GM19099 (cell line): ENCODE data around the gene TFAP2A.

Experiments
- POLR2A ChIP-seq: IDR thresholded peaks from 3 replicates; pipeline ENCODE4 v1.6.1; 2011; ENCODE audit warnings: low read depth; ENCODE audit not compliant: insufficient read length; ENCODE audit errors: extremely low read depth

Gene TFAP2A

DNA sequence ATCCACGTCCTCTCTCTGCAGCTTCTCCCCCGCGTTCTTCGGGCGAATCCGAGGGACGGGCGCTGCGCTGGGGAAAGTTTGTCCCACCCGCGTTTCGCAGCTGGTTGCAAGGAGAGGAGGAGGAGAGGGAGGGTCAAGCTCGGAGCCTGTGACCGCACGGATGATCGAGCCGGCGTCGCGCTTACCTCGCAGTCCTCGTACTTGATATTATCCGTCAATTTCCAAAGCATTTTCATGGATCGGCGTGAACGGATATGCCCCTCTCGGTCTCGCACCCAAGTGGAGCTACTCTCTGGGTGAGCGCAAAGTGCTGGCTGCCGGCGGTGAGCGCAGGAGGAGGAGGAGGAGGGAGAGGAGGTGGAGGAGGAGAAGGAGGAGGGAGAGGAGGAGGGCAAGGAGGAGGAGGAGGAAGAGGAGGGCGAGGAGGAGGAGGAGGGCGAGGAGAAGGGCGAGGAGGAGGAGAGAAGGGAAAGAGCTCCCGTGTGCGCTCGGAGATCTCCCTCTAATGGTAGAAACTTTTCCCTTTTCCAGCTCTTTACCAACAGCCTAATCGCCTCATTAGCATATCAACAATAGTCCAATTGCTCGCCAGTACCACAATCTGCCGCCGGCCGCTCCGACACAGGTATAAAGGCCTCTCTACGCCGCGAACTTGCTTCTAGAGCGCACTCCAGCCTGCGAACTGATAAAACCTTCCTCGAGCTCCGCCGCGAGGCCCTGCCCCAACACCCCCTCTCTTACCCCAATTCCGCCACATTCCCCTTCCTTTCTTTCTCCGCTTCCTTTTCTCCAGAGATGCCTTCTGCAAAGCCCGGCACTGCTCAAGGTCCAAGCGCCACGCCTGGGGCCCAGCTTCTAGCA, at the start of gene TFAP2A:
TSS of gene TFAP2A (minus strand) at position 319 of the 861 bp plus-strand sequence. CDS start at position 236, 83 bp downstream.
- no peak for TF ChIP-seq POLR2A

DNA sequence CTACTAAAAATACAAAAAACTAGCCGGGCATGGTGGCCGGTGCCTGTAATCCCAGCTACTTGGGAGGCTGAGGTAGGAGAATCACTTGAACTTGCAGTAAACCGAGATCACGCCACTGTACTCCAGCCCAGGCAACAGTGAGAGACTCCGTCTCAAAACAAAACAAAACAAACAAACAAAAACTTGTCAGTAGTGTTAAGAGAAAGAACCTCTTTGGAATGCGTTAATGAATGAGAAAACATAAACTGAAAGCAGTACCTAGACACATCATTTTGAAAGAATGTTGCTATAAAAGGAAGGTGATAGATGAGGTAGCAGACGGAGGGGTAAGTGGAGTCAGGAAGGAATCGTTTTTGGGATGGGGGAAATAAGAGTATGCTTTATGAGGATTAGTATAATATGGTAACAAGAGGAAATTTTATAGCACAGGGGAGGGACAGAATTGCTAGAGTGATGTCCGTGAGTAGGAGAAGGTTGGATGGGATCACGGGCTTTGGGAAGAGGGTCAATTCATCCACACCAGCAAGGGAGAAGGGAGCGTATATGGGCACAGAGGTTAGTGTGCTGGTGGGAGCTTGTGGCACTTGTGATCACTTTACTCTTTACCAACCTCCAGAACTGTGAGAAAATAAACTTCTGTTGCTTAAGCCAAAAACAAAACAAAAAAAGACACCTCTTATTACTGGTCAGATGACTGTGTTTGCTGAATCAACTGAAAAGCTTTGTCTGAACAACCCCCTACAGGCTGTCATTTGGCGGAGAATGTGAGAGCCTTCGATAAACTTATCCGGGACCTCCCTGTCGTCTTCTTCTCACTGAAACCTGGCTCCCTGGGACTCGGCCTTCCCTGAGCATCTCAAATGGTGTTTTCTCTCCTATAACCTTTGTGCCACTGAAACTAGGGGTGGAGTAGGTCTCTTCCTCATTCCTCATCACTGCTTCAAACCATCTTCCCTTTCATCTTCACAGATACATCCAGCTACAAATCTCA, 48.9 kb upstream of the TFAP2A start:
- TF ChIP-seq POLR2A = no peak

DNA sequence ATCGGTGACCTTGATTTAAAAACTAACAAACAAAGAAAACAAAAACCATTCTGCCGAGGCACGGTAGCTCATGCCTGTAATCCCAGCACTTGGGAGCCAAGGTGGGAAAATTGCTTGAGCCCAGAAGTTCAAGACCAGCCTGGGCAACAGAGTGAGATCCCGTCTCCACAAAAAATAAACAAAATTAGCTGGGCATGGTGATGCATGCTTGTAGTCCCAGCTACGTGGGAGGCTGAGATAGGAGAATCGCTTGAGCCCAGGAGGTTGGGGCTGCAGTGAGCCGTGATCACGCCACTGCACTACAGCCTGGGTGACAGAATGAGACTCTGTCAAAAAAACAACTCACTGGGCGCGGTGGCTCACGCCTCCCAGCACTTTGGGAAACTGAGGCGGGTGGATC, 48.2 kb upstream of the TFAP2A start:
- TF ChIP-seq POLR2A = no peak

DNA sequence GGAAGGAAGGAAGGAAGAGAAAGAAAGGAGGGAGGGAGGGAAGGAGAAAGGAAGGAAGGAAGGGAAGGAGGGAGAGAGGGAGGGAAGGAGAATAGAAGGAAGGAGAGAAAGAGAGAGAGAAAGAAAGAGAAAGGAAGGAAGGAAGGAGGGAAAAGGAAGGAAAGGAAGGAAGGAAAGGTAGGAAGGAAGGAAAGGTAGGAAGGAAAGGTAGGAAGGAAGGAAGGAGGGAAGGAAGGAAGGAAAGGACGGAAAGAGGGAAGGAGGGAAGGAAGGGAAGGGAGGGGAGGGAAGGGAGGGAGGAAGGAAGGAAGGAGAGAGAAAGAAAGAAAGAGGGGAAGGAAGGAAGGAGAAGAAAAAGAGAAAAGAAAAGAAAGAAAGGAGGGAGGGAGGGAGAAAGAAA, 47.0 kb upstream of the TFAP2A start:
- TF ChIP-seq POLR2A = no peak

DNA sequence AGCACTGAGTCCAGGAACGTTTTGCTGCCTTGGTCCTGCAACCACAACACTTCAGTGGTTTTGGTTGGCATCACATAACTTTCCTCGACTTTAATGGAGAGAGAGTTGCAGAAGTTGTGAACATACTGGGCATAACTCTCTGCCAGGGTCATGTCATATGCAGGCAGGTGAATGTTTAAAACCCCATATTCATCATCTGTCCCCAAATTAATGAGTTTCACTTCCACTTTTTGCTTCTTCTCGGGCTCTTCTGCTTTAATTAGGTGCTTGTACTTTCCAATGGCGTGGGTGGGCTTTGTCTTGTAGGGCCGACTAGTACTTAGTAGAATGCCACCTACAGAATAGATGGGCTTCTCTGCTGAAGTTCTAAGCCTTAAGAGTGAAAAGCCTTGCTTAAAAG, 45.2 kb upstream of the TFAP2A start:
- TF ChIP-seq POLR2A = no peak

DNA sequence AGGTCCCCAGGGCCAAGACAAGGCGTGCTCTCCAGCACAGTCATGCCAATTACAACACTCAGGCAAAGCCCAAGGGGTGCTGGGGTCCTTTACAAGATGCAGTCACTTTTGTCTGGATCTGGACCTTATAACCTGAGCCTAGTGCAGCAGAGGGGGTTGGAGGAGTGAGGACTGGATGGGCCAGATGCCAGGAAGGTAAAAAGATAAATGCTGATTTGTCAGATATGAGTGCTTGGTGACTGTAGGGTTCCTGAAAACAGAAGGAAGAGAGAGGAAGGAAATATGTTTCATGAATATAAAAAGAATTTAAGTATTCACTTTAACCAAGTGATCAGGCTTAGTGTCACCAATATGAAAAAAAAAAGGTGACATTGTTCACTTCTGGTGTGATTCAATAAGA, 43.4 kb upstream of the TFAP2A start:
- TF ChIP-seq POLR2A = no peak

DNA sequence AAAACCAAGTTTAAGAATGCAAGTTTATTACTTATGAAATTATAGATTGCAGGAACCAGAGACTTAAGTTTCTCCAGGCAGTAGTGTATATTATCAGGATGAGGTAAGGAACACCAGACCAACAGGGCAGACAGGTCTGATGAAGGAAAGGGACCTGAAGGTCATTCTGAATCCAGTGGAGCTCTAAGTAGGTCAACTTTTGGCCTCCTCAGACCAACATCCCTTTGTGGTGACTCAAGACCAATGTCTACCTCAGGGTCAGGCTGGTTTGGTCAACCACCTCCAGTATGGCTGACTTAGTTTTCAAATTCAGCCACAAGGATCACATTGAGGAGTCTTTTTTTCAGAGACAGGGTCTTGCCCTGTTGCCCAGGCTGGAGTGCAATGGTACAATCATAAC, 38.7 kb upstream of the TFAP2A start:
- TF ChIP-seq POLR2A = no peak

DNA sequence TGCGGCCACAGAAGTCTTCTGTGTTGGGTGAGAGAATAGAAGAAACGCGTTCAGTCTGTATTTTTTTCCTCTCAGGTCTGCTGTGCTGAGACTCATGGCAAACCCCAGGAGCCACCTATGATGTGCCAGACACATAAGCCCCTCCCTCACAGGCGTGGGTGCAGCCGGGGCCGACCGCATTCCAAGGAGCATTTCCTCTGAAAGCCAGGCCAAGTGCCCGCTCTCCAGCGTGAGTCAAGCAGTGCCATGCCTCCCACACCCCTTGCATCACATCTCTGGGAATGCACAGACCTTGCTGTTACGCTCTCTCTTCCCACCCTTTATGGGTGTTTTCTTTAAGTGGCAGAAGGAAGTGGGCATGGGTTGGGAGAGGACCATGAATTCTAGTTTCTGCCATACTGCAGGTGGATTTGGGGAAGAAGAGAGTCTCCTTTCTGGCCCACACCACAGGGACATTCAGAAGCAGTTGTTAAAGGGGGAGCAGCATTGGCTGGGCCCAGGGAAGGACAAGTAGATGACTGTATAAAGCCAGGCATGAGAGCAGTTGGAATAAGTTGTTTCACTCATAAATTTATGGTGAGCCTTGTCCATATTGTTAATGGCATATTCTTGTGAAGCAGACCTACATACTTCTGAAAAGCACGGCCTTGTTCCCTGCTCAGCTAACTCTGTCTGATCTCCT, 37.1 kb upstream of the TFAP2A start:
- TF ChIP-seq POLR2A = no peak

DNA sequence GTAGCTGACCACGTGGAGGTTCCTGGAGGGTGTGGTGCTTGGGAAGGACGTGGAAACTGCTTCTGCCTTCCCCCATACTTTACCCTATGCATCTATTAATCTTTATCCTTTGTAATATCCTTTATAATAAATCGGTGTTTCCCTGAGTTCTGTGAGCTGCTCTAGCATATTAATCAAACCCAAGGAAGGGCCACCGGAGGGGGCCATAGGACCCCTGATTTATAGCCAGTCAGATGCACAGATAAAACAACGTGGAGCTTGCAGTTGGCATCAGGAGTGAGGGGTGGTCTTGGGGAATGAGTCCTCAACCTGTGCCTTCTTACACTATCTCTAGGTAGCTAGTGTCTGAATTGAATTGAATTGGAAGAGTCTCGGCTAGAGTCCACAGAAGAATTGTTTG, 36.5 kb upstream of the TFAP2A start:
- no peak for TF ChIP-seq POLR2A

DNA sequence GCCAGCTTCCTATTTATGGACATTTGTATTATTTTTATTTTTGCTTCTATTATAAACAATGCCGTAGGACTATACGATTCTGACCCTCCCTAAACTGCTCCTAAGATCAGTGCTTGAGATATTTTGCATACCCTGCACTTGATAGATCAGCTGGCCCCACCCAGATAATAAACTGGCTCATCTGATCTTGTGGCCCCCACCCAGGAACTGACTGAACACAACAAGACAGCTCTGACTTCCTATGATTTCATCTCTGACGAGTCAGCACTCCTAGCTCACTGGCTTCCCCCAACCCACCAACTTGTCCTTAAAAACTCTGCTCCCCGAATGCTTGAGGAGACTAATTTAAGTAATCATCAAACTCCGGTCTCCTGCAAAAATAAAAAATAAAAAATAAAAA, 34.9 kb upstream of the TFAP2A start:
- TF ChIP-seq POLR2A = no peak

DNA sequence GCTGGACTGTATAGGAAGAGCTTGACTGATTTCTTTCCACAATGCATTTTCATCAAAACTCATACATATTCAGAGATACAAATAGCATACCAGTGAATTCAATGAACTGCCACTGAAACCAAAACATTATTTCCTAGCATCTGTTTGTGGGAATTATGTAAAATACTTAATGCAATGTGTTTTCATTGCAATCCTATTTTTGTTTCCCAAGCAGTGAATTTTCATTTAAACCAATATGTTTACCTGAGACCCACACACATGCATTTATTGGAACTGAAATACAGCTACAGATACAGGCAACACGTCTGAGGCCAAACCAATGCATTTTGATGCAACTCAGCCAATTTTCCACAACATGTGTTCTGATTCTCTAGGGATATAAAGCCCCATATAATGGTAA, 33.2 kb upstream of the TFAP2A start:
- TF ChIP-seq POLR2A = no peak

DNA sequence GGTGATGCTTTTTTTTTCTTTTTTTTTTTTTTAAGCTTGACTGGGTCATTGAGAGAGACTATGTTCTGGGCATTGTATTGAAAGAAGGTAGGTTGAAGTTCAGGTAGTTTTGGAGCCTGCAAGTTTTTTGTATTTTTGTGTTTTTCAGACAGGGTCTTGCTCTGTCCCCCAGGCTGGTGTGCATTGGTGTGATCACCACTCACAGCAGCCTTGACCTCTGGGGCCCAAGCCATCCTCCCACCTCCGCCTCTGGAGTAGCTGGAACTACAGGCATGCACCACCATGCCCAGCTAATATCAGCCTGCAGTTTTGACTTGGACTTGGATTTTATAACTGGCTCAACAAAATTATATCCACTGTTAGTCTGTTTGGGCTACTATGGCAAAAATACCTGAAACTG, 31.7 kb upstream of the TFAP2A start:
- no peak for TF ChIP-seq POLR2A

DNA sequence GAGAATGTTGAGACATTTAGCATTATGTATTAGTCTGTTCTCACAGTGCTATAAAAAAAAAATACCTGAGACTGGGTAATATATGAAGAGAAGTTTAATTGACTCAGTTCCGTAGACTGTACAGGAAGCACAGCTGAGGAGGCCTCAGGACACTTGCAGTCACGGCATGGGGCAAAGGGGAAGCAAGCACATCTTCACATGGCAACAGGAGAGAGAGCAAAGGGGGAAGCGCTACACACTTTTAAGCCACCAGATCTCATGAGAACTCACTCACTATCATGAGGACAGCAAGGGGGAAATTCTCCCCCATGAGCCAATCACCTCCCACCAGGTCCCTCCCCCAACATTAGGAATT, 26.8 kb upstream of the TFAP2A start:
- no peak for TF ChIP-seq POLR2A

DNA sequence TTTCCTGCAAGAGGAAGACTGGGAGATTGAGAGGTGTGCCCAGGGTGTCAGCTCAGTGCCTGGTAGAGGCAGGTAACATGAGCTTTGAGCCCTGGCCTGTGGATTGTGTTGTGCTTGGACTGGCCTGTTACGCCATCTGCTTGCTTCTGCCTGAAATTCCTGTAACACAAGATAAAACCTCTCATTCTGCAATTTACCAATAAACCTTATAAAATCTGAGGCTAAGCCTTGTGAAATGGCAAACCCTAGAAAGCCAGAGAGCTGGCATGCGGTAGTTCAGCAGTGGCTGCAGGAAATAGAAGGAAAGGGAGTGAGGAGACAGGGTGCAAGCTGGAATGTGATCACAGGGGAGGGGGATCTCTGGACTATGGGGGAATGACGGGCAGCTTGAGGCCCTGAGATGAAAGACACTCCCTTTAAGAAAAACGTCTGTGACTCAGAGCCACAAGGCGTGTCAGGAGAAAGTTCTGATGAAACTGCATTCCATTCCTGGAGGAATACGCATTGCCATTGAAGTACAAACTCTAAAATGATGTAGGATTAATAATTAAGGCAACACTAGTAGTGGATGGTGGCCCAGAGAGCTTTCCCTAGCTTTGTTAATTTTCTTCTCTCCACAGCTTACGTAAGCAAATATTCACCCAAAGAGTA, 26.3 kb upstream of the TFAP2A start:
- no peak for TF ChIP-seq POLR2A

DNA sequence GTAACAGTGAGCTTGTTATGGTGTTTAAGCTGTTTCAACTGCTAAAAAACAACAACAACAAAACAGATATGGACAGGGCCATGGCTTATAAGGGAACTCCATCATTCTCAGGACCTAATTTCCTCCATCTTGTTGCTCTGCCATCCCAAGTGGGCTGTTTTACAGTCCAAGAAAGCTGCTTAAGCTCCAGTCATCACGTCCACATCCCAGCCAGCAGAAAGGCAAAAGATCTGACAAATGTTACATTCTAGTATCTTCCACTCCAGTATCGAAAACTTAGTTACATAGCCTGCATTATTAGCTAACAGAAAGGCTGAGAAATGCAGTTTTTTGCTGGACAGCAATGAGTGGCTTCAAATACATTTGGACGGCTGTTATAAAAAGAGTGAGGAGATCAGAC, 23.0 kb upstream of the TFAP2A start:
- TF ChIP-seq POLR2A = no peak
